ENCODE data around the gene AIF1.

The AIF1 gene

GRCh38 chr6:31636698-31637596, 21.9 kb downstream of the AIF1 start:
- Histone ChIP-seq H3K9me3 (ENCODE audit: control insufficient read depth, insufficient read depth, low read length) (no peaks in the 10 kb centered on the region), H3K4me2 (ENCODE audit: low read length) (no peak overlapping the region), H4K20me1 (ENCODE audit: control insufficient read depth, insufficient read depth, low read depth, low read length) (peaks cover 4% of the 10 kb centered on the region; the same call in 1 of the 2 replicates), H3K79me2 (ENCODE audit: control insufficient read depth, low read length) (peaks cover 13% of the 10 kb centered on the region; the same call in 1 of the 2 replicates), H3K27ac (ENCODE audit: low read depth, low read length) (no peak overlapping the region), H3F3A (ENCODE audit: control insufficient read depth, insufficient read depth) (peaks cover 60% of the 10 kb centered on the region), H3K4me1 (ENCODE audit: control insufficient read depth, low read length) (no peaks in the 10 kb centered on the region), H3K9me2 (replicated peaks; ENCODE audit: control insufficient read depth, low read length) (no peaks in the 10 kb centered on the region), H3K27me3 (ENCODE audit: control insufficient read depth, low read length) (no peaks in the 10 kb centered on the region), H3K36me3 (ENCODE audit: control insufficient read depth, low read length) (peaks cover 97% of the 10 kb centered on the region), H3K4me3 (ENCODE audit: low read length) (no peak overlapping the region)
- no peak for TF ChIP-seq EZH2phosphoT487 (IDR thresholded peaks at IDR 0.05; ENCODE audit: borderline replicate concordance, low read length)
- TF ChIP-seq, protein P1, sequence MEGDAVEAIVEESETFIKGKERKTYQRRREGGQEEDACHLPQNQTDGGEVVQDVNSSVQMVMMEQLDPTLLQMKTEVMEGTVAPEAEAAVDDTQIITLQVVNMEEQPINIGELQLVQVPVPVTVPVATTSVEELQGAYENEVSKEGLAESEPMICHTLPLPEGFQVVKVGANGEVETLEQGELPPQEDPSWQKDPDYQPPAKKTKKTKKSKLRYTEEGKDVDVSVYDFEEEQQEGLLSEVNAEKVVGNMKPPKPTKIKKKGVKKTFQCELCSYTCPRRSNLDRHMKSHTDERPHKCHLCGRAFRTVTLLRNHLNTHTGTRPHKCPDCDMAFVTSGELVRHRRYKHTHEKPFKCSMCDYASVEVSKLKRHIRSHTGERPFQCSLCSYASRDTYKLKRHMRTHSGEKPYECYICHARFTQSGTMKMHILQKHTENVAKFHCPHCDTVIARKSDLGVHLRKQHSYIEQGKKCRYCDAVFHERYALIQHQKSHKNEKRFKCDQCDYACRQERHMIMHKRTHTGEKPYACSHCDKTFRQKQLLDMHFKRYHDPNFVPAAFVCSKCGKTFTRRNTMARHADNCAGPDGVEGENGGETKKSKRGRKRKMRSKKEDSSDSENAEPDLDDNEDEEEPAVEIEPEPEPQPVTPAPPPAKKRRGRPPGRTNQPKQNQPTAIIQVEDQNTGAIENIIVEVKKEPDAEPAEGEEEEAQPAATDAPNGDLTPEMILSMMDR (IDR thresholded peaks at IDR 0.05; ENCODE audit: low read depth, low read length, poor library complexity, severe bottlenecking): no peak

DNA sequence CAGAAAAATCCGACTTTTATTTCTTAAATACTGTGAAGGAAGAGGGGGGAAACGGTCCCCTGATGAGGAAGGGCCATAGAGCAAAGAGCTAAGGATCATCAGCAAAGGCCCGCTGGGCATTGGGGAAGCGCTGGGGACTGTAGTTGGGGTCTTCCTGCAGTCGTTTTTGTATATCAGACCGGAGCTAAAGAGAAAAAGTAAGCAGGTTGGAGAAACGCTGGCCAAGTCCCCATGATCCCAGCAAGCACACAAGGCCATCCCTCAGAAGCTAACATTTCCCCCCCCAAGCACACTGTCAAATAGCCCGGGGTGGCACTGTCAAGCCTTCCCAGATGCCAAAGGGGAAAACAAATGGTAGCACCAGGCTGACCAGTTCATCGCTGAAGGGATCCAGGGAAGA, 24.0 kb downstream of the AIF1 start:
- no peaks in the 10 kb centered on the region for H3K27me3 ChIP-seq (ENCODE audit: control insufficient read depth, low read length)
- H3K27ac ChIP-seq (ENCODE audit: low read depth, low read length): no peak overlapping the region
- H4K20me1 ChIP-seq (ENCODE audit: control insufficient read depth, insufficient read depth, low read depth, low read length): no peaks in the 10 kb centered on the region; the same call in 1 of the 2 replicates
- H3K9me2 ChIP-seq (replicated peaks; ENCODE audit: control insufficient read depth, low read length): no peaks in the 10 kb centered on the region
- H3K36me3 ChIP-seq (ENCODE audit: control insufficient read depth, low read length): peaks cover 91% of the 10 kb centered on the region
- H3K4me1 ChIP-seq (ENCODE audit: control insufficient read depth, low read length): no peaks in the 10 kb centered on the region
- no peak overlapping the region for H3K4me2 ChIP-seq (ENCODE audit: low read length)
- H3F3A ChIP-seq (ENCODE audit: control insufficient read depth, insufficient read depth): peaks cover 52% of the 10 kb centered on the region
- H3K4me3 ChIP-seq (ENCODE audit: low read length): no peak overlapping the region
- H3K79me2 ChIP-seq (ENCODE audit: control insufficient read depth, low read length): no peaks in the 10 kb centered on the region
- TF ChIP-seq, protein P1 (IDR thresholded peaks at IDR 0.05; ENCODE audit: low read depth, low read length, poor library complexity, severe bottlenecking): no peak
- no peak for TF ChIP-seq EZH2phosphoT487 (IDR thresholded peaks at IDR 0.05; ENCODE audit: borderline replicate concordance, low read length)
- no peaks in the 10 kb centered on the region for H3K9me3 ChIP-seq (ENCODE audit: control insufficient read depth, insufficient read depth, low read length)

- Histone ChIP-seq H3K36me3 (ENCODE audit: control insufficient read depth, low read length) (peaks cover 91% of the 10 kb centered on the region), H3K79me2 (ENCODE audit: control insufficient read depth, low read length) (no peaks in the 10 kb centered on the region), H3K27ac (ENCODE audit: low read depth, low read length) (no peak overlapping the region), H3K4me2 (ENCODE audit: low read length) (no peak overlapping the region), H3K4me3 (ENCODE audit: low read length) (no peak overlapping the region), H4K20me1 (ENCODE audit: control insufficient read depth, insufficient read depth, low read depth, low read length) (no peaks in the 10 kb centered on the region), H3F3A (ENCODE audit: control insufficient read depth, insufficient read depth) (peaks cover 49% of the 10 kb centered on the region), H3K9me3 (ENCODE audit: control insufficient read depth, insufficient read depth, low read length) (no peaks in the 10 kb centered on the region), H3K4me1 (ENCODE audit: control insufficient read depth, low read length) (no peaks in the 10 kb centered on the region), H3K9me2 (replicated peaks; ENCODE audit: control insufficient read depth, low read length) (no peaks in the 10 kb centered on the region), H3K27me3 (ENCODE audit: control insufficient read depth, low read length) (no peaks in the 10 kb centered on the region)
- TF ChIP-seq, protein P1 (IDR thresholded peaks at IDR 0.05; ENCODE audit: low read depth, low read length, poor library complexity, severe bottlenecking): no peak
- TF ChIP-seq EZH2phosphoT487 (IDR thresholded peaks at IDR 0.05; ENCODE audit: borderline replicate concordance, low read length): no peak
Observed at GRCh38 chr6:31639449-31639861, 24.4 kb downstream of the AIF1 start.

Data from DOHH2 (cell line).